Measurements from ENCODE around the gene CTNNA2. TPM values are rescaled to one million over a fixed set of nuclear protein-coding genes. Genes with fewer than 3 reads are reported as not detected.

Gene CTNNA2
- total RNA-seq, 1 donor from 2014 or later = 2.9 TPM

- Mint-ChIP-seq H3K36me3 (ENCODE audit: low read depth) (no peaks in the 10 kb centered on the region), H3K4me1 (no peaks in the 10 kb centered on the region), H3K9me3 (no peaks in the 10 kb centered on the region), H3K27ac (ENCODE audit: unreplicated experiment) (no peak overlapping the region), H3K27me3 (ENCODE audit: low read depth) (no peaks in the 10 kb centered on the region), H3K4me3 (no peak overlapping the region)
- no peak for TF ChIP-seq CTCF (conservative IDR thresholded peaks at IDR 0.05)
- no peak for DNase-seq (ENCODE audit: low read depth, low spot score)
Measured at GRCh38 chr2:80670763-80671162, 1157.9 kb downstream of the CTNNA2 start.

- no peaks in the 10 kb centered on the region for H3K27me3 Mint-ChIP-seq (ENCODE audit: low read depth)
- no peaks in the 10 kb centered on the region for H3K4me1 Mint-ChIP-seq
- no peaks in the 10 kb centered on the region for H3K36me3 Mint-ChIP-seq (ENCODE audit: low read depth)
- H3K9me3 Mint-ChIP-seq = no peaks in the 10 kb centered on the region
- no peak overlapping the region for H3K4me3 Mint-ChIP-seq
- DNase-seq (ENCODE audit: low read depth, low spot score) = no peak
- no peak for TF ChIP-seq CTCF (conservative IDR thresholded peaks at IDR 0.05)
- H3K27ac Mint-ChIP-seq (ENCODE audit: unreplicated experiment) = no peak overlapping the region
Measured at GRCh38 chr2:80687524-80687923, 1174.7 kb downstream of the CTNNA2 start.

GRCh38 chr2:80689106-80689505, 1176.3 kb downstream of the CTNNA2 start:
- Mint-ChIP-seq H3K9me3 (no peaks in the 10 kb centered on the region), H3K27ac (ENCODE audit: unreplicated experiment) (no peak overlapping the region), H3K4me1 (no peaks in the 10 kb centered on the region), H3K4me3 (no peak overlapping the region), H3K27me3 (ENCODE audit: low read depth) (no peaks in the 10 kb centered on the region), H3K36me3 (ENCODE audit: low read depth) (no peaks in the 10 kb centered on the region)
- no peak for DNase-seq (ENCODE audit: low read depth, low spot score)
- no peak for TF ChIP-seq CTCF (conservative IDR thresholded peaks at IDR 0.05)

Small RNA genes within 50 kb of the gene (microRNA-seq; reads per million reads assigned to microRNA genes)
- gene MIR4264 (not detected), gene MIR8080 (not detected)
